ENCODE measurements around the gene C2orf74.
"Not testable (repeated sequence)": the region's sequence is repeated elsewhere in the genome, so short reads cannot be mapped to it uniquely, and the experiment has no call there.

Gene C2orf74

DNA sequence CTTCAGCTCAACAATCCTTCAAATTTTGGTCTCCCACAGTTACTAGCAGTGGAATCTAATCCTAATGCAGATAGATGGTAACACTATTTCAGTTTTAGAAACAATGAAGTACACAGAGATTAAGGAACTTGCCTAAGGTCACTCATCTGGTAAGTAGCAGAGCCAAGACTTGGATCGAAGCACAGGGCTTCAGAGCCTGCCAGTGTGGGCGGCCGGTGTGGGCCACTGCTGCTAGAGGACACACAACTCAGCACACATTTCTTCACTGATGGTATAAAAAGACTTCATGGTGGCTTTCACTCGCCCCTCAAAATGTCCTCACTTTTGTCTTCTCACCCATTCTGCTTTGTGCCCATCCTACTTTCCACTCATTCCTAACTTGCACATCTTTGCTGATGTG lies 11.1 kb downstream of the C2orf74 start:
- no peak for DNase-seq (ENCODE audit: low spot score)

DNA sequence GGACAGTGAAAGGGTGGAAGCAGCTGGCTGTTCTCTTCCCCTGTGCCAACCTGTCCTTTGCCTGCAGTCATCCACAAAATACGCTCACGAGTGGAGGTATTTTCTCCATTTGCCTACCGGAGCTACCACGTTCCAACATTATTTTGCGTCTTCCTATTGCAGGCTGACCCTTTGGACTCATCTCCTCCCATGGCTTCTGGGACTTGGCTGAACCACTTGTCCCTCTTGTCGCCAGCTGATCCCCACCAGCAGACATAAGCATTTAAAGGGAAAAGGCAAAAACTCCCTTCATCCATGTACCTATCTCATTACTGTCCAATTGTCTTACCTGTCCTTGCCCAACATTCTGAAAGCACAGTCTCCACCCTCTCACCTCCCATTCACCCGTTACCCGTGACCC lies 13.0 kb downstream of the C2orf74 start:
- DNase-seq (ENCODE audit: low spot score): no peak

DNA sequence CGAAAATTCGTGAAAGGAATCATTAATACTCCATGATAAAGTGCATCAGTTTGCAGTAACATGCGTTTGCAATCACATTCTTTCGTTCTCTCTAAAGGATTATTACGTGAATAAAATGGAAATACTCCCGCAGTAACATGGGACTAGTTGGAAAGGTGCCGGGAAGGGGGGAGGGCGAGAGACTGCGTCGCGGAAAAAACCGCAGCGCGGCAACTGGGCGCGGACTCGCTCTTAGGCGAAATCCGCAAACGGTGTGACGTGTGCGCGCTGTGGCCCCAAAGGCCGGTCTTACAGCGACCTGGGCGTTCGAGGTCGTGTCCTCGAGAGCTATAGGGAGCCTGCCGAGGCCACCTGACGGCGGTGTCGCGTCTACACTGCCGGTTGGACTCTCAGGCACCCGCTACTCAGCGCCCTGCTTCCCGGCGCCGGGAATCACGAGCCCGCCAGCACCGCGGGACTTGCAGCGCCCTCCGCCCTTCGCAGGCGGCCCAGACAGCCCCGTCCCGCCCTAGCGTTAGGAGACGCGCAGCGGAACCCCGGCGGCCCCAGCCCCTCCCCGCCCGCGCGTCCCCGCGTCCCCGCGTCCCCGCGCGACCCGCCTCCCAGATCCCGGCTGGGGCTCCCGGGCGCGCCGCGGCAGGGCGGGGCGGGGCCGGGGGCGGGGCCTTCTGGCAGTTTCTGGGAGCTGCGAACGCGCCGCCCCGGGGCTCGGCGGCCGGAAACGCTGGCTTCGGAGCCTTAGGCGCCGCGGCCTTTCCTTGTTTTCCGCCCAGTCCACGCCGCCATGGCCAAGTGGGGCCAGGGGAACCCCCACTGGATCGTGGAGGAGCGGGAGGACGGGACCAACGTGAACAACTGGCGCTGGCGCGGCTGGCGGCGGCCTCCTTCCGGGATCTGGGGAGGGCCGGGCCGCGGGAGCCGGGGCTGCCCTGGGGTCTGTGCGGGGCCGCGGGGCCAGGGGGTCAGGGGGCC lies 15.1 kb downstream of the C2orf74 start:
- peak; percentile 92 for DNase-seq (ENCODE audit: low spot score)

DNA sequence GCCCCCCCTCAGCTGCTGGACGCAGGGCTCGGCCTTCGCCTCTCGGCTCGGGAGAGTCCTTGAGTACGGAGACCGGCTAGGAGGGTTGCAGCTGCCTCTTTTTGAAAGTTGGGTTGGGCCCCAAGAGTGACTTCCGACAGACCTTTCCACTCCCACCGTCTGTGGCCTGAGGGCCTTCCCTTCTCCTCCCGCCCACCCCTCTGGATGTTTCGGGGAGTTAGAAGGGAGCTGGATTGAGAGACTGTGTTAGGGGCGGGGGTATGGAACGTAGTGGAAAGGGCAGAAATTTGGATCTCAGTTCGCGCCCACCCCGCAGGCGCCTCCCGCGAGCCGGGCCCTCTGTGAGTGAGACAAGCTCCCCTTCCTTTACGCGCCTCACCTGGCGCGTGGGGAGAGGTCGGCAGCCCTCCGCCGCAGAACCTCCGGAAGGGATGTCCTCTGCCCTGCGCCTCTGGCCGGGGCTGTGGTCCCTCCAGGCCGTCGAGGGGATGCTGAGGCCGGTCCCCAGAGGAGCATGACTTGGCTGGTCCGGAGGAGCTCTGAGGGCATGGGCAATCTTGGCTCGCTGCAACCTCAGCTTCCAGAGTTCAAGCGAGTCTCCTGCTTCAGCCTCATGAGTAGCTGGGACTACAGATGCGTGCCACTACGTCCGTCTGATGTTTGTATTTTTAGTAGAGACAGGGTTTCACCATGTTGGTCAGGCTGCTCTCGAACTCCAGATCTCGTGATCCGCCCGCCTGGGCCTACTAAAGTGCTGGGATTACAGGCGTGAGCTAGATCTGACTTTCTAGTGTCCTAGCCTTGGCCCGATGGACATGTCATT lies 15.9 kb downstream of the C2orf74 start:
- DNase-seq (ENCODE audit: low spot score): no peak

DNA sequence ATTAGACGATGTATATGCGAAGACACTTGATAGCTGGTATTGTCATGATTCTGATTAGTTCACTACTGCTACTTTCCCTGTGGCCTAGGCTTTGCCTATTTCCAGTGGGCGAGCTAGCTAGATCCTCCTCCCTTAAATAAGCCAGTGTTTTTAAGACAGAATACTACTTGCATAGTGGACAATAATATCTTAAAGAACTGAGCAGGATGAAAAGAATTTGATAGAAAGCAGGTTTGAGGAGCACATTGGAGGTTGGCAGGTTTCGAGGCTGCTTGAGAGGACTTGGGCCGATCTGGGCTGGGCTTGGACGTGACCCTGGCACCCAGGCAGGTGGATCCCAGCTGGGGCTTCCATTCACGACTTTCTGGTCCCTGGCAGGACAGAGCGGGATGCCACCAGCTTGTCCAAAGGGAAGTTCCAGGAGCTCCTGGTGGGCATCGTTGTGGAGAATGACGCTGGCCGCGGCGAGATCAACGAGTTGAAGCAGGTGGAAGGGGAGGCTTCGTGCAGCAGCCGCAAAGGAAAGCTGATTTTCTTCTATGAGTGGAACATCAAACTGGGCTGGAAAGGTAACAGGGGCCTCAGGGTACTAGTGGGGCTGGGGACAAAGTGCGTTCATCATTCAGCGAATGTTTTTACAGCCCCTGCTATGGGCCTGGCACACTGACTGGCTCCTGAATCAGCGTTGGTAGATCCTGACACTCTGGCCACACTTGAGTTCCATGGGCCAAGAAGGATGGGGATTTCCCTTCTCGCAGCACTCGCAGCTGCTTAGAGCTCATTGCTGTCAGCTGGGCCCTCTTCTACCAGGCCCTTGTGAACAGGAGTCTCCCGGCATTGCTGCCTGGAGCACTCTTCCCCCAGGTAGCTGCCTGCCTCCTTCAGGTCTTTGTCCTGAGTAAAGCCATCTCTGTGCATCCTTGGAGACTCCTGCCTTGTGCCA lies 16.9 kb downstream of the C2orf74 start:
- no peak for DNase-seq (ENCODE audit: low spot score)

DNA sequence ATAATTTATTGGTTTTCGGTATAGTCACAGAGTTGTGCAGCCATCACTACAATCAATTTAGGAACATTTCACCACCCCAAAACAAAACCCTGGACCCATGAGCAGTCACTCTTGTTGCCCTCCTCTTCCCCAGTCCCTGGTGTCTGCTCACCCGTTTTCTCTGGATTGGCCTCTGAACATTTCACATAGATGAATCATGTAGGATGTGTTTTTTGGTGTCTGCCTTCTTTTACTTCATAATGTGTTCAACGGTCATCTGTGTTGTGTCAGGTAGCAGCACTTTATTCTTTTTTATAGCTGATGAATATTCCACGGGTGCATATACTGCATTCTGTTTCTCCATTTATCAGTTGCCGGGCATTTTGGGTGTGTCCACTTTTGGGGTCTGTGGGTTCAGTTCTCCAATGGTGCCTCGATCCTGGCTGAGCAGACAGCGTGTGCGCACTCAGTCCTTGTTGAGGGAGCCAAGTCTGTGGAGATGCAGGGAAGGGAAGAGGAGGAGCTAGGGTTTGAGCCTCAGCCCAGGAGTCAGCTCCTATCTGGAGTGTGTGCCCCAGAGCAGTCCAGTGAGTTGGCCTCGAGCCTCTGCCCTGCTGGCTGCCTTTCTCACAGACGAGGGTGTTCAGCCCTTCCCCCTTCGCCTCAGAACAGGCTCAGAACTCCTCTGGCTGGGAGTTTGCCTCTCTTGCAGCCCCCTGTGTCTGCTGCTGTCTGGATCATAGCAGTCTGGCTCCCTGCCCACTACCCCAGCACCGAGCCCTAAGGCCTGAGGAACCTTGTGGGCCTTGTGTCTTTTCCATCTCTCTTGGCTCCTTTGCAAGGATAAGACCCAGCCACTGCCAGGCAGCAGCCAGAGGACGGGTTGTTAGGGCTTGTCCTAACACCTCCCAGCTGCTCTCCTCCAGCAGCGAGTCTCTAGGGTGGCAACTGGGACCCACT lies 18.0 kb downstream of the C2orf74 start:
- DNase-seq (ENCODE audit: low spot score): peak; percentile 65

DNA sequence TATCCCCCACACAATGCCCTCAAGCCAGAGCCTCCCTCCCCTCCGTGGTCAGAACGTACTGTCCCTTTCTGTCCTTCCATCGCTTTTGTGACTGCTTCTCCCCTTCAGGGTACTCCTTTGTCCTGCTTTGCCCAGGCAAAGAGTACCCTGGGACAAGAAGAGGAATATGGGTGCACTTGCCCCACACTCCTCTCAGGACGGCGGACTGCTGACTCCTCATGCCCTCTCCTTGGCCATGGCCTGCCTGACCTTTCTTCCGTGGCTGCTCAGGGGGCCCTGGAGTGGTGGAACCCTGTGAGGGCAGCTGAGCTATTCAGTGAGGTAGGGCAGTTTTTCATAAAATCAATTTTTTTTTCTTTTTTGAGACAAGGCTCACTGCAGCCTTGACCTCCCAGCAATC lies 18.7 kb downstream of the C2orf74 start:
- no peak for DNase-seq (ENCODE audit: low spot score)

DNA sequence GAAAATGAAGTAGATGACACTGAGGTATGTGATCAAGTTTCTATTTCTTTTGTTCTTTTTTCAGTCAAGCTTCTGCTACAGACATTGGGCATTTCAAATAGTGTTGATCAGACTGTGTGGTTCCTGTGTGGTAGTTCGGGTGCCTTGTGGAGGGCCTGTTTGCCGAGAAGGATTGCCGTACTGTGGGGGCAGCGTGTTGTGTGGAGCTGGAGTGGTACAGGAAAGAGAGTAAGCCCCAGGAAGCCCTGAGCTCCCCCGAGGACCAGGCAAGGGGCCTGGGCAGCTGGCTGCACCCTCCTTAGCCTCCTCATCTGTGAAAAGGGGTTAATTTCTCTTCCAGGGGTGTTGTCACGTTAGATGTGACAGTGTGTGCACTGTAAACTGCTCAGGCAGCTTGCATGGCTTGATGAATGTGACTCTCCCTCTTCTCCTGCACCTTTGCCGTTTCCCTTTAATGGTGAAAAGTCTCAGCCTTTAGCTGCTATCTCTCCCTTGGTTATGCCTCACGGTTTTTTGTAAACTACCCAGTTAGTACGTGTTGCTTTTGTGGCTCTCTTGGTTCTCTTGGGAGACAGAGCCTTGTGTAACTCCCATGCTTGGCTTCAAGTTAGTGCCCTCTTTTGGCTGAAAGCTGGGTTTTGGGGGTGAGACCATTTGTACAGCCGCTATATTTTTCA lies 19.5 kb downstream of the C2orf74 start:
- no peak for DNase-seq (ENCODE audit: low spot score)

DNA sequence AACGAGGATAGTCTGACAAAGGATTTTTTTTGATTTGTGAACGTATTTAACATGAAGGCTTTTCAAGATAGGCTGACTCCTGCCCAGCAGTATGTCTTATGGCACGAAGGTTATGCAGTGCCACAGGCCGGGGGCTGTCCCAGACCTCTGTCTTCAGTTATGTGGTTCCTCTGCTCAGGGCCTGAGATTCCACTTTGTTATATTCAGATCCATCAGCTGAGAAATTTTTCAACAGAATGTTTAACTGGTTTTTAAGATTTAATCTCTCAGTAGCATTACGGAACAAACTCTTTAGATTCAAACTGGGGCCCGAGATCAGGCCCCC lies 20.0 kb downstream of the C2orf74 start:
- no peak for DNase-seq (ENCODE audit: low spot score)

DNA sequence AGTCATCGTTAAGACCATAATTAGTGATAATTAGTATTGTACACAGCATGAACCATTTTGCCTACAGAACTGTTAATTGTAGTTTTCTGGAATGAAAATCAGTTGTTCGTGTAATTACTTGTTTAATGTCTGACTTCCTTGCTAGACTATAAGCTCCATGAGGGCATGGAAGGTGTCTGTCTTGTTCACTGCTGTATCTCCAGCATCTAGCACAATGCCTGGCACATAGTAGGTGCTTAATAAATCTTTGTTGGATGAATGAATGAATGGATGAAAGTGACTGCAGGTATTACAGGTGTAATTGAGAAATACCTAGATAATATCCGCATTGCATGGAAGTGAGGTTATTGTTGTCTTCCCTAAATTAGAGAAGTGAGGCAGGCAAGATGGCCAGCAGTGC lies 21.8 kb downstream of the C2orf74 start:
- no peak for DNase-seq (ENCODE audit: low spot score)

DNA sequence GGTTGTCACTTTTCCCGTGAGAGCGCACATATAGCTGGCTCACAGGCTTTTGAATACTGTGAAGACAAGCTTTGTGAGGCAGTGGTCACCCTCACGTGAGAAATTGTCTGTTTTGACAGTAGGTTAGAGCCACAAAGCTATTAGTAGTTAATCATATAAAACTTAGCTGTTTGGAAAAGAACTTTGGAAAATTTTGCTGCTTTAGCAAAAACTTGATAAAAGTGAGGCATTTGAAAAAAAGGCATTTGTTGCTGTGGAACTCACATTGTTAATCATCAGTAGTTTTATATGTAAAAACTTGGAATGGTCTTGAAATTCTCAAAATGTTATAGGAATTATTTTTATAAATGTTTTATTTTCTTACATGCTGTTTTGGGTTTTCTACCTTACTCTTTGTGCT lies 22.3 kb downstream of the C2orf74 start:
- no peak for DNase-seq (ENCODE audit: low spot score)

DNA sequence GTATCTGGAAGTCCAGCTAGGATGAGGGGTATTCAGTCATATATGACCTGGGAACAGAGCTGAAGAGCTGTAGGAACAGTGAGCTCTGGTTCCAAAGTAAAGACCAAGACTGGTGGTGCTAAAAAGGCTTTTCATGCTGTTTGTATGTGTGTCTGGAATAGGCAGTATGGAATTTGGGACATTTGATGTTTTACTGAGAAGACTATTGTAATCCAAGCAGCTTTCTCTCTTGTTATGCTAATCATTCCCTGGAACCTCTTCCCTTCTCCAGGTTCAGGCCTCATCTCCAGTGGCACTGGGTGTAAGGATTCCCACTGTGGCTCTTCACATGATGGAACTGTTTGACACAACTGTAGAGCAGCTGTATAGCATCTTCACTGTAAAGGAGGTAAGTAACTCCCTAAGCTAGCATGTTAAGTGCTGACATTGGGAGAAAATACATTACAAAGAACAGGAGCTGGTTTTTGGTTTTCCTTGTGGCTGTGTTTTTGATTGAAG lies 23.3 kb downstream of the C2orf74 start:
- no peak for DNase-seq (ENCODE audit: low spot score)

DNA sequence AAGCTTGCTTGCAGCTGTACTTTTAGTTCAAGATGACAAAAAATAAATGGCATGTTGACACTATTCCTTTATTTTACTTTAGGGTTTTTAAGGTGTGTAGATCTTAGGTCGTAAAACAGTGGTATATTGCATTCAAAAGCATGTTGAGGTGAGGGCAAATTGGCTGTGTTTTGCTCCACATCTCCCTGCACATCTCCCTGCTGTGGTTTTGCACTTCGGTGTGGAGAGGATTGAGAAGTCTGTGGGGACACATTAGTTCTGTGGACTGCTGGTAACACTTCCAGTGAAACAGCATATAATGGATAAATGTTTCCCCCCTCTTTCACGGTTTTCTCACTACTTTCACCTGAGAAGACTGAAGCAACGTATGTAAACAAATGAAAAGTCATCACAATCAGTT lies 25.1 kb downstream of the C2orf74 start:
- DNase-seq (ENCODE audit: low spot score): no peak

DNA sequence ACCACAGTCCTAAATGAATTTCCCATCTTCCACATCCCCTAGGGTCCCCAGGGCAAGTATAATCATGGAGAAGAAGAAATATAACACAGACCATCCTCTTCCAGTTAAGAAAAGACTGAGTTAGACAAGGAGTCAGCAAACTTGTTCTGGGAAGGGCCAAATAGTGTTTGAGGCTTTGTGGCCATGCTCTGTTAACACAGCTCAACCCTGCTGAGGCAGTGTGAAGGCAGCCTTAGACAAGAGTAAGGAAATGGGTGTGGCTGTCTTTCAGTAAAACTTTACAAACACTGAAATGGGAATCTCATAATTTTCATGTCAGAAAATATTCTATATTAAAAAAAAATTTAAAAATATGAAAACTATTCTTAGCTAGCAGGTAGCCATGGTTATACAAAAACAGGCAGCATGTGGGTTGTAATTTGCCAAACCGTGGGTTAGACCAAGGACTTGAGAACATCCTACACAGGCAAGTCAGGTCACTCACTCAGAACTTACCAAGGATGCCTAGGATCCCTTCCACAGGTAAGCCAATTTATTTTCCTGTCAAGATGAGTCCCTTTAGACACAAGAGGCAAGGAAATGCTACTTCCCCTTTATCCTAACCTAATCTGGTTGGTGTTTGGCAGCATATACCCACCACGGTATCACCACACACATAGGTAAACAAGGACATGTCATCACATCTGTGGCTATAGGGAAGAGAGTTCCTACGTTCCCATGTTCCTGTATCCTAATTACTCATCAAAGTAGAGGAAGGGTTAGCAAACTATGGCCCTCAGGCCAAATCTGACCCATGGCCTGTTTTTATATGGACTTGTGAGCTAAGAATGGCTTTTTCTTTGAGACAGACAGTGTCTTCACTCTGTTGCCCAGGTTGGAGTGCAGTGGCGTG lies 31.9 kb downstream of the C2orf74 start:
- no peak for DNase-seq (ENCODE audit: low spot score)

DNA sequence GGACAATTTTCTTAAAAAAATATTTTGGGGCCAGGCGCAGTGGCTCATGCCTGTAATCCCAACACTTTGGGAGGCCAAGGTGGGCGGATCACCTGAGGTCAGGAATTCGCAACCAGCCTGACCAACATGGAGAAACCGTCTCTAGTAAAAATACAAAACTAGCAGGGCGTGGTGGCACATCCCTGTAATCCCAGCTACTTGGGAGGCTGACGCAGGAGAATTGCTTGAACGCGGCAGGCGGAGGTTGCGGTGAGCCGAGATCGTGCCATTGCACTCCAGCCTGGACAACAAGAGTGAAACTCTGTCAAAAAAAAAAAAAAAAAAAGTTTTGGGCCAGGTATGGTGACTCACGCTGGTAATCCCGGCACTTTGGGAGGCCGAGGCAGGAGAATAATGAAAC lies 32.7 kb downstream of the C2orf74 start:
- not testable (repeated sequence) for DNase-seq (ENCODE audit: low spot score)

DNA sequence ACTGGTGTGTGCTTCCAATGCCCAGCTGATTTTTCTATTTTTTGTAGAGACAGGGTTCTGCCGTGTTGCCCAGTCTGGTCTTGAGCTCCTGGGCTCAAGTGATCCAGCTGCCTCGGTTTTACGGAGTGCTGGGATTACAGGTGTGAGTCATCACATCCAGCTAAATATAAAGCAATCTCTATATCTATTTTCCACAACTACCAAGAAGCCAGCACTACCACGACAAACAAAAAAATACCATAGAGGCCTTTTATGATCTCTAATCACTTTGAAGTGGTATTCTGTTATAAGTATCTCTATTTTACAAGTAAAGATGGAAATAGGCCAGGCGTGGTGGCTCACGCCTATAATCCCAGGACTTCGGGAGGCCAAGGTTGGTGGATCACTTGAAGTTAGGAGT lies 34.7 kb downstream of the C2orf74 start:
- DNase-seq (ENCODE audit: low spot score): no peak

DNA sequence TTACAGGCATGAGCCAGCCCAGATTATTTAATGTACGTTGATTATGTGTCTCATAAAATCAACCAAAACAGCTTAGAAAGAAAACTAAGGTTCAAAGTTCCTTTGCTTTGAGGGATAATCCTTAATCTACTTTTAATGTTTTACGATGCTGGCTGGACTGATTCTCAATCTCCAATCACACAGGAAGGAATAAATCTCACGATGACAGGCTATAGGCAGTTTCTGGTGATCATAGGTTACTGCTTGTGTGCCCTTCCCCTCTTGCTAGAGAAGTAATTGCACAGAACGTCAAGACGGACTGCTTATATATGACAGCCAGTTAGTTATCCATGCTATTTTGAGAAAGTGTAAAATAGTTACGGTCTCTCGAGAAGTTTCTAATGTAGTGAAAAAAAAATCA lies 43.1 kb downstream of the C2orf74 start:
- DNase-seq (ENCODE audit: low spot score): no peak

DNA sequence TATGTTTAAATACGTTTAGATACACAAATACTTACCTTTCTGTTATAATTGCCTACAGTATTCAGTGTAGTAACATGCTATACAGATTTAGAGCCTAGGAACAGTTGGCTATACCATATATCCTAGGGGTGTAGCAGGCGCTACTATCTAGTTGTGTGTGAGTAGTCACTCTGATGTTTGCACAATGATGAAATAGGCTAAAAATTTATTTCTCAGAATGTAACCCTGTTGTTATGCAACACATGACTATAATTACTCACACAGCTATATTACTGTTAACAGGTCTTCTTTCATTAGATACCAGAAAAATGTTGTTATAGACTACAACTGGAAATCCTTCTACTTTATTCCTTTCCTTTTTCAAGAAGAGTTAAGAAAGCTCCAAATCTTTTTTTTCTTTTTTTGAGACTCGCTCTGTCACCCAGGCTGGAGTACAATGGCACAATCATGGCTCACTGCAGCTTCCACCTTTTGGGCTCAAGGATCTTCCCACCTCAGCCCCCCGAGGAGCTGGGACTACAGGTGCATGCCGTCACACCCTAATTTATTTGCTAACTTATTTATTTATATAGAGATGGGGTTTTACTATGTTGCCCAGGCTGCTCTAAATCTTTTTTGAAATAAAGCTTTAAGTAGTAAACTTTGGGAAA lies 48.5 kb downstream of the C2orf74 start:
- no peak for DNase-seq (ENCODE audit: low spot score)

DNA sequence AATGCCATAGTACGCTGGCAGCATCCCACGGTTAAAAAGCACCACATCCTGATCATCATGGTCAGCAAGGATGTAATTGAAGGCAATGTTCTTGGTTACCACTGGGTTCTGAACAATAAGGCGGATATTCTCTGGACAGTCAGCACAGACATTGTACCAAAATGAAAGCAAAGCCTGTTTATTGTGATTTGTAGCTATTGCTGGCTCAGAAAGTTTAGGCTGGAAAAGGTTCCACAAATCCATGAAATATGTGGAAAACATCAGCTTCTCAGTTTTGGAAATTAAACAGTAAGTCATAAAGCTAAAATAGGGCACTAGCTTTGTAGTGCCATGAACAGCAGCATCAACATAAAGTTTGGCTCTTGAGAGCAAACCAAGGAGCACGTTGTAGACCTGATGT lies 52.2 kb downstream of the C2orf74 start:
- DNase-seq (ENCODE audit: low spot score): peak; percentile 59
